AG09319 (cell line): ENCODE data around the gene NCOA5.

Experiments used
- DNase-seq: peaks from one replicate; pipeline ENCODE4 v3.0.0-alpha.2; 2010; ENCODE audit warnings: low read depth; ENCODE audit errors: extremely low read depth
- CTCF ChIP-seq: IDR thresholded peaks from 2 replicates; pipeline ENCODE4 v1.5.1; 2011; ENCODE audit warnings: low read depth, mild to moderate bottlenecking, inconsistent platforms, low read length, moderate library complexity

Gene NCOA5

GRCh38 chr20:46085179-46085851, 4.4 kb downstream of the NCOA5 start:
- TF ChIP-seq CTCF: no peak
- no peak for DNase-seq

GRCh38 chr20:46084805-46085178, 5.0 kb downstream of the NCOA5 start:
- no peak for TF ChIP-seq CTCF
- no peak for DNase-seq

- no peak for TF ChIP-seq CTCF
- DNase-seq: no peak
These were observed 6.2 kb downstream of the NCOA5 start for GRCh38 chr20:46083531-46084061.

- no peak for TF ChIP-seq CTCF
These were observed 6.7 kb downstream of the NCOA5 start for GRCh38 chr20:46083101-46083500.

GRCh38 chr20:46081074-46081473, 8.7 kb downstream of the NCOA5 start:
- no peak for TF ChIP-seq CTCF
- no peak for DNase-seq

More at GRCh38 chr20:46083101-46083500, 6.7 kb downstream of the NCOA5 start:
- DNase-seq: no peak

GRCh38 chr20:46078954-46079353, 10.8 kb downstream of the NCOA5 start:
- no peak for DNase-seq
- TF ChIP-seq CTCF: no peak

GRCh38 chr20:46077642-46078305, 12.0 kb downstream of the NCOA5 start:
- no peak for DNase-seq
- TF ChIP-seq CTCF: no peak
